Type B pancreatic cell (in vitro differentiated cells): Measurements from ENCODE around the gene PPARG. TPM values are rescaled to one million over a fixed set of nuclear protein-coding genes. Genes with fewer than 3 reads are reported as not detected.
"Not testable (repeated sequence)": the region's sequence is repeated elsewhere in the genome, so short reads cannot be mapped to it uniquely, and the experiment has no call there.

Source experiments
- DNase-seq: peaks from one replicate; pipeline ENCODE4 v3.0.0; 2021; ENCODE audit warnings: mixed read lengths; ENCODE audit not compliant: unreplicated experiment; ENCODE audit errors: extremely low spot score
- H3K27ac Mint-ChIP-seq: 2 replicates; pipeline ENCODE4 v1.8.0; 2021; ENCODE audit warnings: mild to moderate bottlenecking, mixed read lengths
- H3K27me3 Mint-ChIP-seq: 2 replicates; pipeline ENCODE4 v1.8.0; 2021; ENCODE audit warnings: mixed read lengths
- H3K36me3 Mint-ChIP-seq: 2 replicates; pipeline ENCODE4 v1.8.0; 2021; ENCODE audit warnings: mixed read lengths
- H3K4me1 Mint-ChIP-seq: one replicate; pipeline ENCODE4 v1.8.0; 2021; ENCODE audit warnings: mixed read lengths; ENCODE audit not compliant: unreplicated experiment
- H3K4me3 Mint-ChIP-seq: 2 replicates; pipeline ENCODE4 v1.8.0; 2021; ENCODE audit warnings: mild to moderate bottlenecking, mixed read lengths
- H3K9me3 Mint-ChIP-seq: 2 replicates; pipeline ENCODE4 v1.8.0; 2021; ENCODE audit warnings: mixed read lengths
- CTCF ChIP-seq: fragments of 200-600 bp; sonication (generic); conservative IDR thresholded peaks from 2 replicates; pipeline ENCODE4 v1.5.0; 2021; ENCODE audit warnings: antibody characterized with exemption, mild to moderate bottlenecking
- total RNA-seq: library from RNA; stranded (reverse); gene quantifications from 2 replicates; pipeline ENCODE4 v1.2.1, GENCODE V29; 2021; ENCODE audit warnings: low replicate concordance

Gene PPARG
- total RNA-seq, 1 donor from 2014 or later: 21.5 TPM

GRCh38 chr3:12476238-12476897 is 187.5 kb downstream of the PPARG start:
- peak overlapping the region; percentile 30 for H3K27ac Mint-ChIP-seq

GRCh38 chr3:12477256-12477655 is 188.4 kb downstream of the PPARG start:
- H3K4me3 Mint-ChIP-seq: no peak overlapping the region
- no peaks in the 10 kb centered on the region for H3K27me3 Mint-ChIP-seq
- H3K9me3 Mint-ChIP-seq: no peaks in the 10 kb centered on the region
- no peak for DNase-seq
- H3K36me3 Mint-ChIP-seq: no peaks in the 10 kb centered on the region
- H3K4me1 Mint-ChIP-seq: peaks cover 16% of the 10 kb centered on the region
- no peak for TF ChIP-seq CTCF
- H3K27ac Mint-ChIP-seq: peak overlapping the region; percentile 30

More at GRCh38 chr3:12476238-12476897, 187.5 kb downstream of the PPARG start:
- Mint-ChIP-seq H3K4me1 (peaks cover 16% of the 10 kb centered on the region), H3K27me3 (no peaks in the 10 kb centered on the region), H3K4me3 (no peak overlapping the region), H3K9me3 (no peaks in the 10 kb centered on the region), H3K36me3 (no peaks in the 10 kb centered on the region)
- no peak for TF ChIP-seq CTCF
- DNase-seq: no peak

- no peak for TF ChIP-seq CTCF
- DNase-seq: no peak
- peaks cover 21% of the 10 kb centered on the region for H3K4me1 Mint-ChIP-seq
- no peaks in the 10 kb centered on the region for H3K27me3 Mint-ChIP-seq
- no peaks in the 10 kb centered on the region for H3K9me3 Mint-ChIP-seq
- H3K36me3 Mint-ChIP-seq: no peaks in the 10 kb centered on the region
- H3K4me3 Mint-ChIP-seq: no peak overlapping the region
- no peak overlapping the region for H3K27ac Mint-ChIP-seq
Measured at GRCh38 chr3:12478326-12478725, 189.5 kb downstream of the PPARG start.

- not testable (repeated sequence) for H3K36me3 Mint-ChIP-seq, H3K27ac Mint-ChIP-seq, H3K9me3 Mint-ChIP-seq, H3K27me3 Mint-ChIP-seq, H3K4me3 Mint-ChIP-seq, DNase-seq
- H3K4me1 Mint-ChIP-seq: peaks cover 29% of the 10 kb centered on the region
Measured at GRCh38 chr3:12479198-12479597, 190.3 kb downstream of the PPARG start.

- H3K27ac Mint-ChIP-seq: no peak overlapping the region
- peaks cover 34% of the 10 kb centered on the region for H3K4me1 Mint-ChIP-seq
- H3K4me3 Mint-ChIP-seq: no peak overlapping the region
- no peaks in the 10 kb centered on the region for H3K27me3 Mint-ChIP-seq
- no peak for DNase-seq
- H3K36me3 Mint-ChIP-seq: no peaks in the 10 kb centered on the region
- peak; percentile 89 for TF ChIP-seq CTCF
- no peaks in the 10 kb centered on the region for H3K9me3 Mint-ChIP-seq
Measured at GRCh38 chr3:12479919-12480427, 191.1 kb downstream of the PPARG start.

GRCh38 chr3:12483410-12483809 is 194.5 kb downstream of the PPARG start:
- H3K36me3 Mint-ChIP-seq: no peaks in the 10 kb centered on the region
- DNase-seq: no peak
- H3K27ac Mint-ChIP-seq: peak overlapping the region; percentile 94
- TF ChIP-seq CTCF: no peak
- peaks cover 44% of the 10 kb centered on the region for H3K4me1 Mint-ChIP-seq
- H3K27me3 Mint-ChIP-seq: no peaks in the 10 kb centered on the region
- peak overlapping the region; percentile 97 for H3K4me3 Mint-ChIP-seq
- no peaks in the 10 kb centered on the region for H3K9me3 Mint-ChIP-seq
